Vagina (tissue), 2 donors: ENCODE data around the gene MAML3.

ENCODE experiments used
- POLR2A ChIP-seq, 2 donors: fragments of 450-650 bp; IDR thresholded peaks; one replicate each; pipeline ENCODE4 v1.6.1; 2017; ENCODE audit warnings: antibody characterized with exemption in 2 of 2, mild to moderate bottlenecking in 2 of 2, moderate library complexity in 2 of 2
- POLR2AphosphoS5 ChIP-seq, 2 donors: sonication (generic); formaldehyde crosslinking; IDR thresholded peaks; one replicate each; pipeline ENCODE4 v1.9.0; 2017; ENCODE audit warnings: antibody characterized with exemption in 2 of 2, mild to moderate bottlenecking in 2 of 2, low read depth in 1 of 2; ENCODE audit not compliant: insufficient read depth in 1 of 2
- TF ChIP-seq, protein P1 (sequence below), 3 experiments: fragments of 450-650 bp in 2 of 3; fragments of 200-600 bp in 1 of 3; sonication (generic) in 1 of 3; IDR thresholded peaks; one replicate each; pipeline ENCODE4 v1.5.1; 2017 to 2019; ENCODE audit warnings: antibody characterized with exemption in 3 of 3, mild to moderate bottlenecking in 2 of 3, moderate library complexity in 2 of 3

DNA sequence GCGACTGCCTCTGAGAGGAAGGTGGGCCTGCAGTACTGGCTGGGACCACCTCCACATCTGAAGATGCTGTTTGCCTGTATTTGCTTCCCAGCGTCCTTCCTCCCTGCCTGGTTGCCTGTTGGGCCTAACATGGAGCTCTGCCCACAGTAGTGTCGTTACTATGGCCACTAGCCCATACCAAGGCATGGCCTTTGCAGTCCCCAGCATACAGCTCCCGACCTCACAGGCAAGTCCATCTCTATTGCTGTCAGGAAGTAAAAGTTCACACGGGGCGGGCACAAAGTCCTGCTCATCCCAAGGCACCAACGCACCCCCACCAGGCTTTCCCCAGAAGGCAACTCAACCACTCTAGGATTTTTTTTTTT lies 71.6 kb downstream of the MAML3 start:
- TF ChIP-seq POLR2AphosphoS5 (IDR thresholded peaks at IDR 0.05; ENCODE audit: insufficient read depth in 1 of 2, low read depth in 1 of 2): no peak
- TF ChIP-seq POLR2A (IDR thresholded peaks at IDR 0.05): no peak
- TF ChIP-seq, protein P1, sequence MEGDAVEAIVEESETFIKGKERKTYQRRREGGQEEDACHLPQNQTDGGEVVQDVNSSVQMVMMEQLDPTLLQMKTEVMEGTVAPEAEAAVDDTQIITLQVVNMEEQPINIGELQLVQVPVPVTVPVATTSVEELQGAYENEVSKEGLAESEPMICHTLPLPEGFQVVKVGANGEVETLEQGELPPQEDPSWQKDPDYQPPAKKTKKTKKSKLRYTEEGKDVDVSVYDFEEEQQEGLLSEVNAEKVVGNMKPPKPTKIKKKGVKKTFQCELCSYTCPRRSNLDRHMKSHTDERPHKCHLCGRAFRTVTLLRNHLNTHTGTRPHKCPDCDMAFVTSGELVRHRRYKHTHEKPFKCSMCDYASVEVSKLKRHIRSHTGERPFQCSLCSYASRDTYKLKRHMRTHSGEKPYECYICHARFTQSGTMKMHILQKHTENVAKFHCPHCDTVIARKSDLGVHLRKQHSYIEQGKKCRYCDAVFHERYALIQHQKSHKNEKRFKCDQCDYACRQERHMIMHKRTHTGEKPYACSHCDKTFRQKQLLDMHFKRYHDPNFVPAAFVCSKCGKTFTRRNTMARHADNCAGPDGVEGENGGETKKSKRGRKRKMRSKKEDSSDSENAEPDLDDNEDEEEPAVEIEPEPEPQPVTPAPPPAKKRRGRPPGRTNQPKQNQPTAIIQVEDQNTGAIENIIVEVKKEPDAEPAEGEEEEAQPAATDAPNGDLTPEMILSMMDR (IDR thresholded peaks at IDR 0.05): no peak
